ENCODE data around the gene SEC24C.
A peak's percentile ranks its signal among the peaks of the same experiment; 100 is the strongest.

GRCh38 chr10:73771722-73772280 is 27.6 kb downstream of the SEC24C start:
- no peak for TF ChIP-seq MAZ (IDR thresholded peaks at IDR 0.05; ENCODE audit: borderline replicate concordance, low read depth, low read length)
- TF ChIP-seq CTCF (conservative IDR thresholded peaks at IDR 0.05; ENCODE audit: low read depth, low read length), result no peak
- TF ChIP-seq POLR2A (IDR thresholded peaks at IDR 0.05; ENCODE audit: low read depth, low read length), result no peak
- no peak for TF ChIP-seq RCOR1 (IDR thresholded peaks at IDR 0.05; ENCODE audit: insufficient replicate concordance, low read length)
- TF ChIP-seq CEBPB (IDR thresholded peaks at IDR 0.05; ENCODE audit: low read depth, low read length), result no peak
- TF ChIP-seq MXI1 (IDR thresholded peaks at IDR 0.05; ENCODE audit: borderline replicate concordance, low read depth, low read length), result no peak; the same call in 1 of the 2 replicates
- peak; percentile 7; the same call in 1 of the 2 replicates for TF ChIP-seq BHLHE40 (IDR thresholded peaks at IDR 0.05; ENCODE audit: low read depth, low read length)
- TF ChIP-seq USF2 (IDR thresholded peaks at IDR 0.05; ENCODE audit: low read depth, low read length), result peak; percentile 66

Measured in IMR-90 (cell line).